IMR-90 (cell line): Measurements from ENCODE around the gene MTUS2. TPM values are rescaled to one million over a fixed set of nuclear protein-coding genes. Genes with fewer than 3 reads are reported as not detected.

ENCODE experiments used
- ATAC-seq: fragments of 200-7000 bp; cut with Tn5 transposase; 2 replicates; pipeline ENCODE4 v1.9.1; 2020; ENCODE audit warnings: low read depth, mild to moderate bottlenecking, moderate library complexity
- BruUV-seq: library from RNA; stranded (reverse); fragments of 400-500 nt; replicated peaks from 2 replicates; lab custom pipeline; 2021; lab: Mats Ljungman, UMichigan
- CTCF ChIA-PET: fragments of 300-600 bp; formaldehyde crosslinking; extraction: SDS; loops from one replicate; lab custom pipeline; 2021; ENCODE audit warnings: antibody characterized with exemption; lab: Yijun Ruan, JAX
- POLR2A ChIA-PET: fragments of 300-600 bp; sonication (Branson Sonifier 250); formaldehyde crosslinking; loops from one replicate; lab custom pipeline; 2022; ENCODE audit warnings: antibody characterized with exemption; ENCODE audit not compliant: unreplicated experiment; lab: Charles Lee
- DNase-seq: peaks from one replicate; pipeline ENCODE4 v3.0.0; 2013
- H2AFZ ChIP-seq: replicated peaks from 2 replicates; pipeline ENCODE3; 2013; ENCODE audit warnings: low read length, mild to moderate bottlenecking; ENCODE audit not compliant: poor library complexity
- H2AK5ac ChIP-seq: 2 replicates; pipeline ENCODE4 v1.6.1; 2013; ENCODE audit warnings: low read depth, low read length, inconsistent platforms
- H2AK9ac ChIP-seq: replicated peaks from 2 replicates; pipeline ENCODE3; 2013; ENCODE audit warnings: mild to moderate bottlenecking, low read depth, low read length, moderate library complexity; ENCODE audit not compliant: poor library complexity
- H2BK120ac ChIP-seq: 2 replicates; pipeline ENCODE4 v1.6.1; 2013; ENCODE audit warnings: low read depth, low read length, inconsistent platforms
- H2BK15ac ChIP-seq: 3 replicates; pipeline ENCODE4 v1.6.1; 2013; ENCODE audit warnings: low read depth, low read length, inconsistent platforms
- H2BK20ac ChIP-seq: 2 replicates; pipeline ENCODE4 v1.6.1; 2013; ENCODE audit warnings: low read depth, mild to moderate bottlenecking, inconsistent platforms, low read length, moderate library complexity
- H2BK5ac ChIP-seq: 2 replicates; pipeline ENCODE4 v1.6.1; 2013; ENCODE audit warnings: mild to moderate bottlenecking, low read depth, low read length, inconsistent platforms; ENCODE audit not compliant: poor library complexity, severe bottlenecking
- H3K14ac ChIP-seq: replicated peaks from 2 replicates; pipeline ENCODE4 v1.6.1; 2013; ENCODE audit warnings: low read depth, low read length, inconsistent platforms
- H3K18ac ChIP-seq: 2 replicates; pipeline ENCODE4 v1.6.1; 2013; ENCODE audit warnings: low read depth, low read length, control low read depth
- H3K23ac ChIP-seq: 2 replicates; pipeline ENCODE4 v1.6.1; 2013; ENCODE audit warnings: low read depth, low read length, inconsistent platforms
- H3K27ac ChIP-seq: 2 replicates; pipeline ENCODE4 v1.5.1; 2013; ENCODE audit warnings: mild to moderate bottlenecking, control low read depth, low read length; ENCODE audit not compliant: insufficient read depth
- H3K27me3 ChIP-seq: 2 replicates; pipeline ENCODE4 v1.6.1; 2013; ENCODE audit warnings: low read length; ENCODE audit not compliant: control insufficient read depth, insufficient read depth
- H3K36me3 ChIP-seq: 2 replicates; pipeline ENCODE4 v1.6.1; 2013; ENCODE audit warnings: low read length, mixed read lengths; ENCODE audit not compliant: control insufficient read depth, insufficient read depth
- H3K4ac ChIP-seq: 2 replicates; pipeline ENCODE4 v1.6.1; 2013; ENCODE audit warnings: low read depth, low read length, inconsistent platforms
- H3K4me1 ChIP-seq: 2 replicates; pipeline ENCODE4 v1.6.1; 2013; ENCODE audit warnings: low read length, mixed read lengths; ENCODE audit not compliant: control insufficient read depth, insufficient read depth
- H3K4me2 ChIP-seq: 2 replicates; pipeline ENCODE4 v1.6.1; 2013; ENCODE audit warnings: low read depth, mild to moderate bottlenecking, control low read depth, low read length, moderate library complexity
- H3K4me3 ChIP-seq: 2 replicates; pipeline ENCODE4 v1.5.1; 2013; ENCODE audit warnings: low read depth, mild to moderate bottlenecking, control low read depth, low read length, moderate library complexity; ENCODE audit not compliant: insufficient read depth
- H3K56ac ChIP-seq: 2 replicates; pipeline ENCODE4 v1.6.1; 2013; ENCODE audit warnings: low read length, inconsistent platforms; ENCODE audit not compliant: insufficient read depth; ENCODE audit errors: extremely low read depth
- H3K79me1 ChIP-seq, 2 experiments: 2 replicates each; pipeline ENCODE4 v1.6.1; 2013; ENCODE audit warnings: low read length in 2 of 2, inconsistent platforms in 1 of 2, low read depth in 1 of 2
- H3K9ac ChIP-seq: 2 replicates; pipeline ENCODE4 v1.6.1; 2013; ENCODE audit warnings: low read depth, low read length, control low read depth
- H3K9me1 ChIP-seq: 2 replicates; pipeline ENCODE4 v1.6.1; 2013; ENCODE audit warnings: low read length, inconsistent platforms; ENCODE audit not compliant: insufficient read depth
- H3K9me3 ChIP-seq: 2 replicates; pipeline ENCODE4 v1.6.1; 2013; ENCODE audit warnings: low read length; ENCODE audit not compliant: control insufficient read depth, insufficient read depth
- H4K20me1 ChIP-seq: 2 replicates; pipeline ENCODE4 v1.6.1; 2013; ENCODE audit warnings: low read length, inconsistent platforms; ENCODE audit not compliant: insufficient read depth
- H4K5ac ChIP-seq: 2 replicates; pipeline ENCODE4 v1.6.1; 2013; ENCODE audit warnings: mild to moderate bottlenecking, low read depth, low read length, control low read depth
- H4K8ac ChIP-seq, 2 experiments: 2 replicates each; pipeline ENCODE4 v1.6.1; 2013; ENCODE audit warnings: low read depth in 2 of 2, low read length in 2 of 2, control low read depth in 1 of 2, inconsistent platforms in 1 of 2
- H4K91ac ChIP-seq: 2 replicates; pipeline ENCODE4 v1.6.1; 2013; ENCODE audit warnings: low read depth, low read length, inconsistent platforms; ENCODE audit not compliant: insufficient read depth
- CEBPB ChIP-seq: IDR thresholded peaks from 2 replicates; pipeline ENCODE4 v1.6.1; 2012; ENCODE audit warnings: low read depth, low read length, improper control_type of control experiment
- CHD1 ChIP-seq: IDR thresholded peaks from 2 replicates; pipeline ENCODE4 v1.6.1; 2012; ENCODE audit warnings: low read depth, low read length, improper control_type of control experiment
- ELK1 ChIP-seq: fragments of 150-350 bp; IDR thresholded peaks from 2 replicates; pipeline ENCODE4 v1.6.1; 2016; ENCODE audit warnings: low read depth, mild to moderate bottlenecking, low read length, moderate library complexity, borderline replicate concordance
- FOS ChIP-seq: fragments of 150-350 bp; IDR thresholded peaks from 2 replicates; pipeline ENCODE4 v1.6.1; 2016; ENCODE audit warnings: low read depth, low read length
- MAZ ChIP-seq: IDR thresholded peaks from 2 replicates; pipeline ENCODE4 v1.6.1; 2012; ENCODE audit warnings: low read depth, mild to moderate bottlenecking, low read length, improper control_type of control experiment, moderate library complexity, borderline replicate concordance
- MXI1 ChIP-seq: IDR thresholded peaks from 2 replicates; pipeline ENCODE4 v1.6.1; 2012; ENCODE audit warnings: low read depth, mild to moderate bottlenecking, low read length, moderate library complexity, borderline replicate concordance
- NFE2L2 ChIP-seq: fragments of 150-350 bp; IDR thresholded peaks from 2 replicates; pipeline ENCODE4 v1.6.1; 2016; ENCODE audit warnings: low read depth, mild to moderate bottlenecking, low read length
- RAD21 ChIP-seq: IDR thresholded peaks from 2 replicates; pipeline ENCODE4 v1.6.1; 2012; ENCODE audit warnings: low read length, improper control_type of control experiment
- RFX5 ChIP-seq: IDR thresholded peaks from 2 replicates; pipeline ENCODE4 v1.8.0; 2012; ENCODE audit warnings: low read depth, mild to moderate bottlenecking, low read length, moderate library complexity
- SMC3 ChIP-seq: fragments of 150-350 bp; IDR thresholded peaks from 2 replicates; pipeline ENCODE4 v1.6.1; 2016; ENCODE audit warnings: low read depth, mild to moderate bottlenecking, antibody characterized with exemption, low read length, moderate library complexity
- WGBS, 2 experiments: methylation state at CpG; one replicate each; pipeline versions ENCODE4 v1.1.5 to v1.1.7; 2013; ENCODE audit warnings: missing lambda C conversion rate in 2 of 2; ENCODE audit not compliant: insufficient read length in 1 of 2; ENCODE audit errors: extremely low coverage in 2 of 2; 5-methylcytosine and 5-hydroxymethylcytosine counted together
- dilution Hi-C: fragments of 300-500 bp; cut with HindIII; formaldehyde crosslinking; loops from one replicate; pipeline ENCODE4 v1.14.3; 2018; ENCODE audit warnings: low sequenced_read_pairs; ENCODE audit not compliant: unreplicated experiment
- in situ Hi-C: fragments of 300-500 bp; cut with MboI; formaldehyde crosslinking; loops from 3 replicates; pipeline ENCODE4 v1.14.3; 2019; ENCODE audit warnings: low sequenced_read_pairs, inconsistent platforms, mixed read lengths
- intact Hi-C: fragments of 100-400 bp; cut with micrococcal nuclease; formaldehyde crosslinking; loops from 2 replicates; pipeline ENCODE4 v1.10.0; 2022
- polyA plus RNA-seq, 3 experiments: library from polyadenylated mRNA; depleted of rRNA; stranded (reverse); fragments of >200 nt; gene quantifications; 2 replicates each; pipeline ENCODE4 v1.2.3, GENCODE V29; 2012; ENCODE audit warnings: low replicate concordance in 1 of 3
- total RNA-seq: library from RNA; depleted of rRNA; stranded (reverse); fragments of >200 nt; gene quantifications from 2 replicates; pipeline ENCODE4 v1.2.3, GENCODE V29; 2012
- TF ChIP-seq, protein P1 (sequence below): fragments of 150-350 bp; IDR thresholded peaks from 2 replicates; pipeline ENCODE4 v1.6.1; 2017; ENCODE audit warnings: mild to moderate bottlenecking, antibody characterized with exemption, low read length, low read depth

Gene MTUS2
- total and polyA plus RNA-seq, 2 of the 4 experiments (the other 2 are of a cell fraction), result under 0.01 to 0.02 TPM

GRCh38 chr13:29501674-29502073 lies 681.5 kb downstream of the MTUS2 start:
- no peak overlapping the region for H3K27ac ChIP-seq
- 0 out of 2 replicates have a peak overlapping the region, but pooled peaks have one; percentile 3 for H3K23ac ChIP-seq
- no peak overlapping the region for H2BK120ac ChIP-seq
- no peak overlapping the region for H2BK5ac ChIP-seq
- H3K27me3 ChIP-seq, result peaks cover 25% of the 10 kb centered on the region
- CTCF ChIA-PET, result interaction anchor here (0.5 kb wide), 1 partner anchor 223 kb away, joined by 3 read pairs; no protein-coding TSS in a partner anchor
- ATAC-seq (no peak), DNase-seq (no peak)
- no peak overlapping the region for H3K4ac ChIP-seq
- H2AK9ac ChIP-seq, result no peak overlapping the region
- 85 to 100% methylated on average over 1 to 4 of the region's 4 CpGs for WGBS, 2 experiments
- H3K56ac ChIP-seq, result no peak overlapping the region
- no peak overlapping the region for H3K18ac ChIP-seq
- H3K9me1 ChIP-seq, result no peaks in the 10 kb centered on the region
- no peak overlapping the region for H2BK20ac ChIP-seq
- no peaks in the 10 kb centered on the region for H4K20me1 ChIP-seq
- H2BK15ac ChIP-seq, result no peak overlapping the region
- no peaks in the 10 kb centered on the region for H3K36me3 ChIP-seq
- intact Hi-C loops, result no loop called here
- H3K14ac ChIP-seq, result no peak overlapping the region
- H4K5ac ChIP-seq, result no peak overlapping the region
- in situ Hi-C loops, result no loop called here
- H2AFZ ChIP-seq, result no peak overlapping the region
- no peak overlapping the region for H3K9ac ChIP-seq
- no peak overlapping the region for H3K4me3 ChIP-seq
- H3K4me1 ChIP-seq, result peaks cover 4% of the 10 kb centered on the region; the same call in 1 of the 2 replicates
- no peak overlapping the region for H3K4me2 ChIP-seq
- H2AK5ac ChIP-seq, result no peak overlapping the region
- TF ChIP-seq RFX5, result no peak
- TF ChIP-seq RAD21, result no peak
- TF ChIP-seq CEBPB, result no peak
- TF ChIP-seq NFE2L2, result no peak
- TF ChIP-seq MXI1, result no peak
- TF ChIP-seq MAZ, result no peak
- TF ChIP-seq FOS, result no peak
- TF ChIP-seq ELK1, result no peak
- TF ChIP-seq, protein P1, sequence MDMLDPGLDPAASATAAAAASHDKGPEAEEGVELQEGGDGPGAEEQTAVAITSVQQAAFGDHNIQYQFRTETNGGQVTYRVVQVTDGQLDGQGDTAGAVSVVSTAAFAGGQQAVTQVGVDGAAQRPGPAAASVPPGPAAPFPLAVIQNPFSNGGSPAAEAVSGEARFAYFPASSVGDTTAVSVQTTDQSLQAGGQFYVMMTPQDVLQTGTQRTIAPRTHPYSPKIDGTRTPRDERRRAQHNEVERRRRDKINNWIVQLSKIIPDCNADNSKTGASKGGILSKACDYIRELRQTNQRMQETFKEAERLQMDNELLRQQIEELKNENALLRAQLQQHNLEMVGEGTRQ, result no peak
- no peak for TF ChIP-seq SMC3
- TF ChIP-seq CHD1, result no peak
- no peak overlapping the region for H4K8ac ChIP-seq
- dilution Hi-C loops, result no loop called here
- POLR2A ChIA-PET, result no interaction called here
- BruUV-seq, result no TSS peak
- no peaks in the 10 kb centered on the region for H3K79me1 ChIP-seq
- no peak overlapping the region for H4K91ac ChIP-seq
- H3K9me3 ChIP-seq, result no peaks in the 10 kb centered on the region
